HepG2 (cell line): ENCODE measurements around the gene AMTN. TPM values are rescaled to one million over a fixed set of nuclear protein-coding genes. Genes with fewer than 3 reads are reported as not detected.
A peak's percentile ranks its signal among the peaks of the same experiment; 100 is the strongest.

ENCODE experiments used
- ATAC-seq: fragments of 200-7000 bp; cut with Tn5 transposase; 3 replicates; pipeline ENCODE4 v1.9.1; 2020; ENCODE audit warnings: mild to moderate bottlenecking, moderate library complexity
- BruUV-seq: library from RNA; stranded (reverse); fragments of 400-500 nt; replicated peaks from 2 replicates; lab custom pipeline; 2021; lab: Mats Ljungman, UMichigan
- CTCF ChIA-PET: fragments of 300-600 bp; formaldehyde crosslinking; extraction: SDS; loops from one replicate; lab custom pipeline; 2021; ENCODE audit warnings: low total read pairs, inconsistent platforms, low intra/inter-chr PET ratio; lab: Yijun Ruan, JAX
- POLR2A ChIA-PET: fragments of 350-600 bp; sonication (Branson Sonifier 250); formaldehyde crosslinking; loops from one replicate; lab custom pipeline; 2020; ENCODE audit warnings: antibody characterized with exemption, inconsistent platforms; lab: Yijun Ruan, JAX
- DNase-seq: peaks from one replicate; pipeline ENCODE4 v3.0.0-alpha.2; 2015; ENCODE audit warnings: low spot score
- FAIRE-seq: peaks from 3 replicates; lab custom pipeline; 2011; peaks lifted over from hg19 to GRCh38; lab: Jason Lieb, UNC
- H2AFZ ChIP-seq: one replicate; pipeline ENCODE4 v1.6.1; 2011; ENCODE audit warnings: low read length, inconsistent platforms
- H3K27ac ChIP-seq: fragments of 300-600 bp; 3 replicates; pipeline ENCODE4 v1.8.0; 2011; ENCODE audit warnings: mixed run types, mild to moderate bottlenecking, mixed read lengths, low read length, inconsistent platforms; ENCODE audit not compliant: insufficient read depth; ENCODE audit errors: extremely low read length
- H3K27me3 ChIP-seq, 2 experiments: fragments of 200-600 bp in 1 of 2; 2 replicates in 1 of 2; 3 replicates in 1 of 2; pipeline versions ENCODE4 v1.6.0 to v1.8.0; 2011; ENCODE audit warnings: low read length in 2 of 2, mild to moderate bottlenecking in 2 of 2, moderate library complexity in 2 of 2, inconsistent platforms in 1 of 2; ENCODE audit not compliant: insufficient read depth in 2 of 2, control insufficient read depth in 1 of 2
- H3K36me3 ChIP-seq, 2 experiments: fragments of 200-600 bp in 1 of 2; replicated peaks in 1 of 2; 2 replicates in 1 of 2; 3 replicates in 1 of 2; pipeline versions ENCODE4 v1.5.1 to v1.8.0; 2011; ENCODE audit warnings: low read length in 2 of 2, inconsistent platforms in 1 of 2; ENCODE audit not compliant: insufficient read depth in 2 of 2, control insufficient read depth in 1 of 2
- H3K4me1 ChIP-seq: 2 replicates; pipeline ENCODE4 v1.5.1; 2012; ENCODE audit warnings: low read length, inconsistent platforms; ENCODE audit not compliant: insufficient read depth
- H3K4me2 ChIP-seq: 2 replicates; pipeline ENCODE4 v1.6.0; 2011; ENCODE audit warnings: low read depth, low read length, inconsistent platforms
- H3K4me3 ChIP-seq, 3 experiments: fragments of 200-600 bp in 1 of 3; sonication (generic), shearing (Covaris generic) in 1 of 3; replicated peaks in 1 of 3; 2 replicates each; pipeline ENCODE4 v1.5.1; 2011 to 2016; ENCODE audit warnings: low read length in 3 of 3, inconsistent platforms in 2 of 3, low read depth in 2 of 3, mild to moderate bottlenecking in 2 of 3, control low read depth in 1 of 3, mixed read lengths in 1 of 3; ENCODE audit not compliant: insufficient read depth in 1 of 3
- H3K79me2 ChIP-seq: one replicate; pipeline ENCODE4 v1.6.1; 2011; ENCODE audit warnings: low read length, inconsistent platforms; ENCODE audit not compliant: insufficient read depth
- H3K9ac ChIP-seq: 2 replicates; pipeline ENCODE4 v1.6.0; 2011; ENCODE audit warnings: mild to moderate bottlenecking, low read depth, low read length, inconsistent platforms; ENCODE audit not compliant: insufficient read depth
- H3K9me3 ChIP-seq: 2 replicates; pipeline ENCODE4 v1.5.1; 2012; ENCODE audit warnings: mild to moderate bottlenecking, low read length
- H4K20me1 ChIP-seq: 2 replicates; pipeline ENCODE4 v1.6.0; 2011; ENCODE audit warnings: inconsistent platforms, mild to moderate bottlenecking, low read length, moderate library complexity; ENCODE audit not compliant: insufficient read depth
- ARNTL ChIP-seq: sonication (generic); formaldehyde crosslinking; IDR thresholded peaks from 2 replicates; pipeline ENCODE4 v1.4.0; 2020; ENCODE audit warnings: mild to moderate bottlenecking, missing genetic modification reagents
- ATF3 ChIP-seq: sonication (generic); formaldehyde crosslinking; IDR thresholded peaks from 2 replicates; pipeline ENCODE4 v1.4.0; 2020; ENCODE audit warnings: missing genetic modification reagents
- CEBPB ChIP-seq: IDR thresholded peaks from 2 replicates; pipeline ENCODE4 v1.6.1; 2011; ENCODE audit warnings: low read depth, low read length, improper control_type of control experiment, borderline replicate concordance
- NR1H2 ChIP-seq: sonication (generic); formaldehyde crosslinking; IDR thresholded peaks from 2 replicates; pipeline ENCODE4 v1.8.1; 2022; ENCODE audit warnings: low read depth, missing genetic modification reagents, borderline replicate concordance
- RBFOX2 ChIP-seq: fragments of 200-400 bp; formaldehyde crosslinking; IDR thresholded peaks from 2 replicates; pipeline ENCODE4 v1.6.1; 2017; ENCODE audit warnings: low read depth, mild to moderate bottlenecking, low read length
- RFXANK ChIP-seq: IDR thresholded peaks from 2 replicates; pipeline ENCODE4 v1.6.1; 2016
- SMAD1 ChIP-seq: sonication (generic); formaldehyde crosslinking; IDR thresholded peaks from 2 replicates; pipeline ENCODE4 v1.4.0; 2020; ENCODE audit warnings: missing genetic modification reagents, low read depth, mild to moderate bottlenecking, borderline replicate concordance
- SMC3 ChIP-seq: IDR thresholded peaks from 2 replicates; pipeline ENCODE4 v1.6.1; 2011; ENCODE audit warnings: low read length, improper control_type of control experiment
- STAG1 ChIP-seq: sonication (generic); formaldehyde crosslinking; IDR thresholded peaks from 2 replicates; pipeline ENCODE4 v1.4.0; 2020; ENCODE audit warnings: missing genetic modification reagents
- ZNF326 ChIP-seq: sonication (generic); formaldehyde crosslinking; IDR thresholded peaks from 2 replicates; pipeline ENCODE4 v1.4.0; 2020; ENCODE audit warnings: missing genetic modification reagents, borderline replicate concordance
- ZNF441 ChIP-seq: sonication (generic); formaldehyde crosslinking; IDR thresholded peaks from 2 replicates; pipeline ENCODE4 v1.7.0; 2021; ENCODE audit warnings: missing genetic modification reagents, borderline replicate concordance
- ZNF501 ChIP-seq: sonication (generic); formaldehyde crosslinking; IDR thresholded peaks from 2 replicates; pipeline ENCODE4 v1.5.1; 2020; ENCODE audit warnings: mild to moderate bottlenecking, moderate library complexity, missing genetic modification reagents
- ZNF770 ChIP-seq: sonication (generic); formaldehyde crosslinking; IDR thresholded peaks from 2 replicates; pipeline ENCODE4 v1.5.0; 2020; ENCODE audit warnings: mild to moderate bottlenecking, missing genetic modification reagents
- ZSCAN20 ChIP-seq: sonication (generic); formaldehyde crosslinking; IDR thresholded peaks from 2 replicates; pipeline ENCODE4 v1.4.0; 2020; ENCODE audit warnings: missing genetic modification reagents, mild to moderate bottlenecking, borderline replicate concordance
- in situ Hi-C: cut with HindIII; loops from 2 replicates; pipeline ENCODE4 v1.10.0; 2017; ENCODE audit warnings: low pct_unique_long_range_greater_than_20kb; ENCODE audit not compliant: extremely low pct_ligation_motif_present
- intact Hi-C: fragments of 100-400 bp; cut with micrococcal nuclease; formaldehyde crosslinking; loops from one replicate; pipeline ENCODE4 v1.10.0; 2022; ENCODE audit not compliant: unreplicated experiment
- polyA plus RNA-seq, 8 experiments: library from polyadenylated mRNA; depleted of rRNA in 3 of 8; stranded (reverse) in 7 of 8; unstranded in 1 of 8; fragments of >200 nt; fragmentation: Illumina TruSeq in 4 of 8; extraction: Trizol in 4 of 8; gene quantifications; 2 replicates each; pipeline versions ENCODE4 v1.2.1 to v1.2.3, GENCODE V29; 2011 to 2016; ENCODE audit warnings: low read depth in 4 of 8, missing spikeins in 1 of 8, mixed read lengths in 1 of 8; ENCODE audit not compliant: insufficient read depth in 1 of 8
- total RNA-seq, 5 experiments: library from RNA; depleted of rRNA; stranded (reverse); fragments of >200 nt; fragmentation: Illumina TruSeq; extraction: Trizol; gene quantifications; 2 replicates each; pipeline ENCODE4 v1.2.3, GENCODE V29; 2016; ENCODE audit warnings: low read depth in 1 of 5
- TF ChIP-seq, protein P1 (sequence below): sonication (generic); formaldehyde crosslinking; IDR thresholded peaks from 2 replicates; pipeline ENCODE4 v1.5.0; 2020; ENCODE audit warnings: mild to moderate bottlenecking, missing genetic modification reagents, moderate library complexity

Gene AMTN
- total and polyA plus RNA-seq, 2 of the 13 experiments (the other 11 are each of a cell fraction or from before 2014, with no cell fraction given): 0.15 TPM; not detected in 1

DNA sequence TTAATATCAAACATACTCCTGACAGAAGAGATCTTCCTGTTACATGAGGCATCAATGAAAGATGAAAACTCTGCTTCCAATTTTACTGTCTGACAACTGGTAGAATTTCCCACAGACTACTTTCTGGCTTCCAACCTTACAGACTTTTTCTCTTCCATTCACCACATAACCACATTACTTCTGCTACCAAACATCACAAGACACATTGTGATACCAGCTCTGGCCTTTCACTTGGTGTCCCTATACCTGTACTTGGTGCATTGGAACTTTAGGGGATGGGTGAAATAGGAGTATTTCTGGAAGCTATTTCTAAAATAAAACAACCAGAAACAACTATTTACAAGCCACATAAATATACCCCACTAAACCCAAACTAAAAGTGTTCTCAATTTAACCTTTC is 20.5 kb downstream of the AMTN start:
- Histone ChIP-seq H3K9me3 (no peaks in the 10 kb centered on the region), H3K27me3 (no peaks in the 10 kb centered on the region), H3K4me1 (no peaks in the 10 kb centered on the region), H3K9ac (no peak overlapping the region), H3K27ac (no peak overlapping the region), H4K20me1 (no peaks in the 10 kb centered on the region), H3K79me2 (no peaks in the 10 kb centered on the region), H3K4me2 (no peak overlapping the region), H3K4me3 (no peak overlapping the region), H2AFZ (no peak overlapping the region), H3K36me3 (no peaks in the 10 kb centered on the region)
- ATAC-seq (no peak), FAIRE-seq (no peak), DNase-seq (no peak)
- intact Hi-C loops: no loop called here
- ChIA-PET POLR2A (no interaction called here), CTCF (no interaction called here)
- in situ Hi-C loops: no loop called here
- no TSS peak for BruUV-seq
- TF ChIP-seq ZSCAN20 (CRISPR knock-in tag) (no peak), RBFOX2 (no peak), CEBPB (no peak), ZNF326 (CRISPR knock-in tag) (no peak), RFXANK (CRISPR knock-in tag) (no peak), NR1H2 (CRISPR knock-in tag) (no peak), ATF3 (CRISPR knock-in tag) (no peak), ARNTL (CRISPR knock-in tag) (no peak)

- TF ChIP-seq ZNF770 (CRISPR knock-in tag): no peak
- no peak for TF ChIP-seq SMAD1 (CRISPR knock-in tag)
- TF ChIP-seq, protein P1, sequence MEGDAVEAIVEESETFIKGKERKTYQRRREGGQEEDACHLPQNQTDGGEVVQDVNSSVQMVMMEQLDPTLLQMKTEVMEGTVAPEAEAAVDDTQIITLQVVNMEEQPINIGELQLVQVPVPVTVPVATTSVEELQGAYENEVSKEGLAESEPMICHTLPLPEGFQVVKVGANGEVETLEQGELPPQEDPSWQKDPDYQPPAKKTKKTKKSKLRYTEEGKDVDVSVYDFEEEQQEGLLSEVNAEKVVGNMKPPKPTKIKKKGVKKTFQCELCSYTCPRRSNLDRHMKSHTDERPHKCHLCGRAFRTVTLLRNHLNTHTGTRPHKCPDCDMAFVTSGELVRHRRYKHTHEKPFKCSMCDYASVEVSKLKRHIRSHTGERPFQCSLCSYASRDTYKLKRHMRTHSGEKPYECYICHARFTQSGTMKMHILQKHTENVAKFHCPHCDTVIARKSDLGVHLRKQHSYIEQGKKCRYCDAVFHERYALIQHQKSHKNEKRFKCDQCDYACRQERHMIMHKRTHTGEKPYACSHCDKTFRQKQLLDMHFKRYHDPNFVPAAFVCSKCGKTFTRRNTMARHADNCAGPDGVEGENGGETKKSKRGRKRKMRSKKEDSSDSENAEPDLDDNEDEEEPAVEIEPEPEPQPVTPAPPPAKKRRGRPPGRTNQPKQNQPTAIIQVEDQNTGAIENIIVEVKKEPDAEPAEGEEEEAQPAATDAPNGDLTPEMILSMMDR (CRISPR knock-in tag): peak; percentile 50
- TF ChIP-seq ZNF441 (CRISPR knock-in tag): no peak
- peak; percentile 50 for TF ChIP-seq STAG1 (CRISPR knock-in tag)
- 0 out of 2 replicates have a peak, but pooled peaks have one; percentile 13 for TF ChIP-seq SMC3
- no peak for TF ChIP-seq ZNF501 (CRISPR knock-in tag)
- Histone ChIP-seq H3K79me2 (no peaks in the 10 kb centered on the region), H3K4me2 (no peak overlapping the region), H3K4me3 (no peak overlapping the region), H4K20me1 (no peaks in the 10 kb centered on the region), H2AFZ (no peak overlapping the region), H3K36me3 (no peaks in the 10 kb centered on the region), H3K9me3 (no peaks in the 10 kb centered on the region), H3K9ac (no peak overlapping the region), H3K27ac (no peak overlapping the region), H3K27me3 (no peaks in the 10 kb centered on the region), H3K4me1 (no peaks in the 10 kb centered on the region)
- no TSS peak for BruUV-seq
- ChIA-PET CTCF (no interaction called here), POLR2A (no interaction called here)
- peak; percentile 17 for DNase-seq
- intact Hi-C loops (no loop called here), in situ Hi-C loops (no loop called here)
- ATAC-seq: peak; percentile 66; the same call in 2 of the 3 replicates
- no peak for FAIRE-seq
Observed at GRCh38 chr4:70544279-70544868, 26.0 kb downstream of the AMTN start.
